Activated CD4-positive, alpha-beta memory T cell treated with anti-CD3 and anti-CD28 coated beads for 36 hours (primary cell): Measurements from ENCODE around the gene AKR1C4. TPM values are rescaled to one million over a fixed set of nuclear protein-coding genes. Genes with fewer than 3 reads are reported as not detected.
A peak's percentile ranks its signal among the peaks of the same experiment; 100 is the strongest.
"Not testable (repeated sequence)": the region's sequence is repeated elsewhere in the genome, so short reads cannot be mapped to it uniquely, and the experiment has no call there.

Source experiments
- CTCF ChIA-PET: fragments of 350-600 bp; sonication (Branson Sonifier 250); formaldehyde crosslinking; loops from one replicate; lab custom pipeline; 2021; ENCODE audit warnings: antibody characterized with exemption, inconsistent platforms; lab: Charles Lee
- POLR2A ChIA-PET: fragments of 350-600 bp; sonication (Branson Sonifier 250); formaldehyde crosslinking; loops from one replicate; lab custom pipeline; 2021; ENCODE audit warnings: antibody characterized with exemption; lab: Charles Lee
- DNase-seq: peaks from one replicate; pipeline ENCODE4 v3.0.0-alpha.2; 2020
- H3K27ac Mint-ChIP-seq: one replicate; pipeline ENCODE4 v1.8.0; 2021; ENCODE audit warnings: mixed read lengths
- H3K27me3 Mint-ChIP-seq: one replicate; pipeline ENCODE4 v1.8.0; 2021; ENCODE audit warnings: mixed read lengths
- H3K36me3 Mint-ChIP-seq: one replicate; pipeline ENCODE4 v1.8.0; 2021; ENCODE audit warnings: mixed read lengths
- H3K4me1 Mint-ChIP-seq: one replicate; pipeline ENCODE4 v1.8.0; 2021; ENCODE audit warnings: low read depth, mixed read lengths
- H3K4me3 Mint-ChIP-seq: one replicate; pipeline ENCODE4 v1.8.0; 2021; ENCODE audit warnings: mild to moderate bottlenecking, mixed read lengths
- H3K9me3 Mint-ChIP-seq: one replicate; pipeline ENCODE4 v1.8.0; 2021; ENCODE audit warnings: mixed read lengths
- intact Hi-C: fragments of 100-400 bp; cut with micrococcal nuclease; formaldehyde crosslinking; loops from one replicate; pipeline ENCODE4 v1.15.1; 2023
- total RNA-seq, 2 experiments: library from RNA; stranded (reverse); gene quantifications; one replicate each; pipeline ENCODE4 v1.2.3, GENCODE V29; 2021

Gene AKR1C4
- total RNA-seq, 2 experiments from 2014 or later = not detected

GRCh38 chr10:5252177-5253037 lies 55.8 kb downstream of the AKR1C4 start:
- peaks cover 20% of the 10 kb centered on the region for H3K36me3 Mint-ChIP-seq
- H3K27me3 Mint-ChIP-seq = no peaks in the 10 kb centered on the region
- ChIA-PET CTCF (no interaction called here), POLR2A (no interaction called here)
- no peak overlapping the region for H3K4me3 Mint-ChIP-seq
- H3K9me3 Mint-ChIP-seq = peaks cover 2% of the 10 kb centered on the region
- intact Hi-C loops = no loop called here
- DNase-seq = peak; percentile 19
- H3K27ac Mint-ChIP-seq = no peak overlapping the region
- H3K4me1 Mint-ChIP-seq = no peaks in the 10 kb centered on the region

GRCh38 chr10:5254488-5254887 lies 57.9 kb downstream of the AKR1C4 start:
- POLR2A ChIA-PET = no interaction called here
- Mint-ChIP-seq H3K9me3 (peaks cover 2% of the 10 kb centered on the region), H3K4me1 (no peaks in the 10 kb centered on the region), H3K4me3 (no peak overlapping the region), H3K27ac (no peak overlapping the region), H3K36me3 (peaks cover 24% of the 10 kb centered on the region), H3K27me3 (no peaks in the 10 kb centered on the region)
- intact Hi-C loops = no loop called here
- DNase-seq = no peak
- CTCF ChIA-PET = no interaction called here

- intact Hi-C loops, POLR2A ChIA-PET, H3K4me1 Mint-ChIP-seq: not testable (repeated sequence)
Measured at GRCh38 chr10:5257768-5258167, 61.1 kb downstream of the AKR1C4 start.

GRCh38 chr10:5259132-5259951 lies 62.7 kb downstream of the AKR1C4 start:
- no peaks in the 10 kb centered on the region for H3K4me1 Mint-ChIP-seq
- peaks cover 32% of the 10 kb centered on the region for H3K36me3 Mint-ChIP-seq
- H3K4me3 Mint-ChIP-seq = no peak overlapping the region
- H3K9me3 Mint-ChIP-seq = peaks cover 4% of the 10 kb centered on the region
- POLR2A ChIA-PET = no interaction called here
- no peak for DNase-seq
- intact Hi-C loops = no loop called here
- no peak overlapping the region for H3K27ac Mint-ChIP-seq
- no peaks in the 10 kb centered on the region for H3K27me3 Mint-ChIP-seq
- CTCF ChIA-PET = no interaction called here

More at GRCh38 chr10:5257768-5258167, 61.1 kb downstream of the AKR1C4 start:
- CTCF ChIA-PET, DNase-seq, H3K4me3 Mint-ChIP-seq, H3K27ac Mint-ChIP-seq, H3K27me3 Mint-ChIP-seq, H3K9me3 Mint-ChIP-seq: not testable (repeated sequence)
- H3K36me3 Mint-ChIP-seq = peaks cover 26% of the 10 kb centered on the region

GRCh38 chr10:5259952-5260578 lies 63.4 kb downstream of the AKR1C4 start:
- Mint-ChIP-seq H3K27me3 (no peaks in the 10 kb centered on the region), H3K9me3 (peaks cover 8% of the 10 kb centered on the region), H3K4me1 (no peaks in the 10 kb centered on the region), H3K27ac (no peak overlapping the region), H3K4me3 (no peak overlapping the region), H3K36me3 (peaks cover 32% of the 10 kb centered on the region)
- intact Hi-C loops = no loop called here
- CTCF ChIA-PET = no interaction called here
- DNase-seq = no peak
- POLR2A ChIA-PET = no interaction called here

- POLR2A ChIA-PET = no interaction called here
- Mint-ChIP-seq H3K9me3 (peaks cover 14% of the 10 kb centered on the region), H3K27ac (no peak overlapping the region), H3K4me1 (no peaks in the 10 kb centered on the region), H3K36me3 (peaks cover 34% of the 10 kb centered on the region), H3K4me3 (no peak overlapping the region), H3K27me3 (no peaks in the 10 kb centered on the region)
- no peak for DNase-seq
- intact Hi-C loops = no loop called here
- CTCF ChIA-PET = no interaction called here
Measured at GRCh38 chr10:5260828-5261227, 64.2 kb downstream of the AKR1C4 start.

GRCh38 chr10:5265139-5265538 lies 68.5 kb downstream of the AKR1C4 start:
- intact Hi-C loops = no loop called here
- H3K9me3 Mint-ChIP-seq = peaks cover 20% of the 10 kb centered on the region
- no peak for DNase-seq
- POLR2A ChIA-PET = no interaction called here
- CTCF ChIA-PET = no interaction called here
- H3K27ac Mint-ChIP-seq = no peak overlapping the region
- peaks cover 41% of the 10 kb centered on the region for H3K36me3 Mint-ChIP-seq
- no peaks in the 10 kb centered on the region for H3K27me3 Mint-ChIP-seq
- no peak overlapping the region for H3K4me3 Mint-ChIP-seq
- peaks cover 2% of the 10 kb centered on the region for H3K4me1 Mint-ChIP-seq

GRCh38 chr10:5266351-5266750 lies 69.7 kb downstream of the AKR1C4 start:
- H3K27ac Mint-ChIP-seq = no peak overlapping the region
- no peaks in the 10 kb centered on the region for H3K27me3 Mint-ChIP-seq
- intact Hi-C loops = no loop called here

GRCh38 chr10:5266804-5267203 lies 70.2 kb downstream of the AKR1C4 start:
- H3K4me1 Mint-ChIP-seq = peaks cover 3% of the 10 kb centered on the region
- intact Hi-C loops = no loop called here
- peaks cover 48% of the 10 kb centered on the region for H3K36me3 Mint-ChIP-seq
- peaks cover 20% of the 10 kb centered on the region for H3K9me3 Mint-ChIP-seq
- no peak overlapping the region for H3K27ac Mint-ChIP-seq
- H3K27me3 Mint-ChIP-seq = no peaks in the 10 kb centered on the region
- no peak overlapping the region for H3K4me3 Mint-ChIP-seq
- ChIA-PET CTCF (interaction anchor here (0.6 kb wide), 1 partner anchor 491 kb away, joined by 3 read pairs; no protein-coding TSS in a partner anchor), POLR2A (no interaction called here)
- DNase-seq = no peak

More at GRCh38 chr10:5266351-5266750, 69.7 kb downstream of the AKR1C4 start:
- peaks cover 20% of the 10 kb centered on the region for H3K9me3 Mint-ChIP-seq
- peaks cover 2% of the 10 kb centered on the region for H3K4me1 Mint-ChIP-seq
- DNase-seq = no peak
- H3K36me3 Mint-ChIP-seq = peaks cover 46% of the 10 kb centered on the region
- H3K4me3 Mint-ChIP-seq = no peak overlapping the region
- CTCF ChIA-PET = interaction anchor here (0.6 kb wide), 1 partner anchor 491 kb away, joined by 3 read pairs; no protein-coding TSS in a partner anchor
- POLR2A ChIA-PET = no interaction called here

GRCh38 chr10:5268234-5268633 lies 71.6 kb downstream of the AKR1C4 start:
- peaks cover 52% of the 10 kb centered on the region for H3K36me3 Mint-ChIP-seq

More at GRCh38 chr10:5268234-5268633, 71.6 kb downstream of the AKR1C4 start:
- ChIA-PET POLR2A (no interaction called here), CTCF (no interaction called here)
- intact Hi-C loops = no loop called here
- H3K27ac Mint-ChIP-seq = no peak overlapping the region
- peaks cover 20% of the 10 kb centered on the region for H3K9me3 Mint-ChIP-seq
- DNase-seq = no peak
- no peaks in the 10 kb centered on the region for H3K27me3 Mint-ChIP-seq
- H3K4me3 Mint-ChIP-seq = no peak overlapping the region
- H3K4me1 Mint-ChIP-seq = peaks cover 14% of the 10 kb centered on the region
